ENCODE measurements around the gene GREM1. TPM values are rescaled to one million over a fixed set of nuclear protein-coding genes. Genes with fewer than 3 reads are reported as not detected.

Gene GREM1
- total and polyA plus RNA-seq, 4 donors = 0.06 to 2.4 (median 1.7) TPM

DNA sequence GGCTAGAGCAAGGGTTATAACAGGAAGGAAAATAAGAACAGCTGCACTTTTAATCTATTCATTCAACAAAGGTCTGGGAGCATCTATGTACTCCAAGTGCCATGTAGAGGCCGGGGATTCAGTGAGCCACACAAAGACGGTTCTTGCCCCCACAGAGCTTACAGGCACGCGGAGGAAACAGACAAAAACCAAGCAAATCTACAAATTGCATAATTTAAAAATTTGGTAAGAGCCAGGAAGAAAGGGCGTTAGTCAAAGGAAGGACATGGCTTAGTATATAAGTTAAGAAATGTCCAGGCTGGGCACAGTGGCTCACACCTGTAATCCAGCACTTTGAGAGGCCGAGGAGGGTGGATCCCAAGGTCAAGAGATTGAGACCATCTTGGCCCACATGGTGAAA lies 10.4 kb upstream of the GREM1 start:
- no peak for ATAC-seq (ENCODE audit: insufficient read depth, low FRiP score)

DNA sequence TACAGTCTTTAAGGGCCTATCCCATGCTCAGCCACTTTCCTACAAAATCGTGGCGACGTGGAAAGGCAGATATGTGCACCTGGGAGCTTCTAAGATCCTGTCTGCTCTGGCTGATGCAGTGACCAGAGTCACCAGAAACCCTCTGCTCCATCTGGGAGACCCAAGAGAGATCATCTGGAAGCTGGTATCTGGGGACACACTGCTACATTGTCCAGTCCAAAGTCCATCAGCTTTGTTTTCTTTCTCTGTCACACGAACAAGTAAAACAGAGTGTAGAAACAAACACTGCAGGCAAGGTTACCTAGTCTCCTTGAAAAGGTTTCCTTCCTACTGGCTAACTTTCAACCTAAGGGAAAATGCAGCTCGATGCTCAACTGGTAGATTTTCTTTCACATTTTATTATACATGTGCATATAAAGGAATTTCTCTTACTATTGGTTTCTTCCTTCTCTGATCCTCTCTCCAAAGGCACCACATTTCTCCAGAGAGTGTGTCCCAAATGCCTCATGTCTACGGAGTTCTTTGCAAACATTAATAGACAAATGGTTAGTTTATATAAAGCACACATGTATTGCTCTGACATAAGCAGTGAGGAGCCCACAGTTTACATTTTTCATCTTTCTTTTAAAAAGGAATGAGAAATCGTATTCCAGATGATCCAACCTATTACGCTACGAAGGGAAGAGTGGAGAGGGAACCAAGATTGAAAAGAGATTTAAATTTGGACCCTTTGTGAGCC lies 8.3 kb upstream of the GREM1 start:
- Histone ChIP-seq H3K9ac (ENCODE audit: insufficient read depth in 1 of 2, low read length in 2 of 2) (no peak overlapping the region), H3K9me3 (ENCODE audit: control insufficient read depth in 4 of 4, insufficient read depth in 3 of 4, low read length in 3 of 4) (no peaks in the 10 kb centered on the region), H3K4me1 (ENCODE audit: control insufficient read depth in 5 of 5, insufficient read depth in 5 of 5, low read length in 5 of 5) (no peaks in the 10 kb centered on the region), H3K27ac (ENCODE audit: low read depth in 1 of 2, low read length in 1 of 2) (no peak overlapping the region), H3K36me3 (ENCODE audit: control insufficient read depth in 4 of 4, insufficient read depth in 4 of 4, low read length in 4 of 4) (no peaks in the 10 kb centered on the region), H3K4me3 (no peak overlapping the region), H3K27me3 (ENCODE audit: control insufficient read depth in 3 of 3, insufficient read depth in 3 of 3, low read length in 2 of 3) (peaks cover 0 to 48% (median 27%) of the 10 kb centered on the region in 3 donors)
- DNase-seq = no peak
- no peak for ATAC-seq (ENCODE audit: insufficient read depth, low FRiP score)
- WGBS, 2 donors = 79 to 86% methylated on average over 9 of the region's 9 CpGs
- TF ChIP-seq, protein P1, sequence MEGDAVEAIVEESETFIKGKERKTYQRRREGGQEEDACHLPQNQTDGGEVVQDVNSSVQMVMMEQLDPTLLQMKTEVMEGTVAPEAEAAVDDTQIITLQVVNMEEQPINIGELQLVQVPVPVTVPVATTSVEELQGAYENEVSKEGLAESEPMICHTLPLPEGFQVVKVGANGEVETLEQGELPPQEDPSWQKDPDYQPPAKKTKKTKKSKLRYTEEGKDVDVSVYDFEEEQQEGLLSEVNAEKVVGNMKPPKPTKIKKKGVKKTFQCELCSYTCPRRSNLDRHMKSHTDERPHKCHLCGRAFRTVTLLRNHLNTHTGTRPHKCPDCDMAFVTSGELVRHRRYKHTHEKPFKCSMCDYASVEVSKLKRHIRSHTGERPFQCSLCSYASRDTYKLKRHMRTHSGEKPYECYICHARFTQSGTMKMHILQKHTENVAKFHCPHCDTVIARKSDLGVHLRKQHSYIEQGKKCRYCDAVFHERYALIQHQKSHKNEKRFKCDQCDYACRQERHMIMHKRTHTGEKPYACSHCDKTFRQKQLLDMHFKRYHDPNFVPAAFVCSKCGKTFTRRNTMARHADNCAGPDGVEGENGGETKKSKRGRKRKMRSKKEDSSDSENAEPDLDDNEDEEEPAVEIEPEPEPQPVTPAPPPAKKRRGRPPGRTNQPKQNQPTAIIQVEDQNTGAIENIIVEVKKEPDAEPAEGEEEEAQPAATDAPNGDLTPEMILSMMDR (IDR thresholded peaks at IDR 0.05; ENCODE audit: control extremely low read depth, extremely low read depth) = no peak

More for the DNA sequence above, 10.4 kb upstream of the GREM1 start:
- Histone ChIP-seq H3K36me3 (ENCODE audit: control insufficient read depth in 4 of 4, insufficient read depth in 4 of 4, low read length in 4 of 4) (no peaks in the 10 kb centered on the region), H3K9me3 (ENCODE audit: control insufficient read depth in 4 of 4, insufficient read depth in 3 of 4, low read length in 3 of 4) (no peaks in the 10 kb centered on the region), H3K27me3 (ENCODE audit: control insufficient read depth in 3 of 3, insufficient read depth in 3 of 3, low read length in 2 of 3) (peaks cover 0 to 30% (median 13%) of the 10 kb centered on the region in 3 donors), H3K4me1 (ENCODE audit: control insufficient read depth in 5 of 5, insufficient read depth in 5 of 5, low read length in 5 of 5) (no peaks in the 10 kb centered on the region), H3K4me3 (no peak overlapping the region), H3K27ac (ENCODE audit: low read depth in 1 of 2, low read length in 1 of 2) (no peak overlapping the region), H3K9ac (ENCODE audit: insufficient read depth in 1 of 2, low read length in 2 of 2) (no peak overlapping the region)
- DNase-seq = no peak
- WGBS, 2 donors = 41 to 52% methylated on average over 6 of the region's 6 CpGs
- TF ChIP-seq, protein P1 (IDR thresholded peaks at IDR 0.05; ENCODE audit: control extremely low read depth, extremely low read depth) = no peak

DNA sequence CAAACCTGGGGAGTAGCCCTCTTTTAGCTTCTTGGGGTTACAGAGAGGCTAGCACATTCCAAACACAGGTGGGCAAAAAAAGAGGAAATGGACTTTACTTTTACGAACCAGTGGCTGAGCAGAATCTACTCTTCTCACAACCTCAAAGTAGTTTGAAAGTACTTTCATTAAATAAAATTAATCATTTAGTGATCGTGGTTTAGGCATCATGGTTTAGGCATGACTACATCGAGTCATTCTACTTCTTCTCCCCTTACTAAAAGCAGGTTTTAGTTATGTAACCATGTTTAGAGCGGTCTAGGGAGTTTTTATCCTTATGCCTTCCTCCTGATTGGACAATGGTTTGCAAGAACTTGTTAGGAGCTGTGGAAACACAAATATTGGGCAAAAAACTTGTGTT lies 2.5 kb upstream of the GREM1 start:
- DNase-seq (no peak), ATAC-seq (ENCODE audit: insufficient read depth, low FRiP score) (no peak)
- TF ChIP-seq, protein P1 (IDR thresholded peaks at IDR 0.05; ENCODE audit: control extremely low read depth, extremely low read depth) = no peak
- Histone ChIP-seq H3K4me1 (ENCODE audit: control insufficient read depth in 5 of 5, insufficient read depth in 5 of 5, low read length in 5 of 5) (peaks cover 0 to 14% (median 9%) of the 10 kb centered on the region in 5 donors), H3K9ac (ENCODE audit: insufficient read depth in 1 of 2, low read length in 2 of 2) (no peak overlapping the region), H3K27ac (ENCODE audit: low read depth in 1 of 2, low read length in 1 of 2) (no peak overlapping the region), H3K27me3 (ENCODE audit: control insufficient read depth in 3 of 3, insufficient read depth in 3 of 3, low read length in 2 of 3) (peaks cover 31 to 82% (median 63%) of the 10 kb centered on the region in 3 donors), H3K9me3 (ENCODE audit: control insufficient read depth in 4 of 4, insufficient read depth in 3 of 4, low read length in 3 of 4) (peaks cover 0 to 9% (median 0%) of the 10 kb centered on the region in 4 donors), H3K4me3 (no peak overlapping the region), H3K36me3 (ENCODE audit: control insufficient read depth in 4 of 4, insufficient read depth in 4 of 4, low read length in 4 of 4) (no peaks in the 10 kb centered on the region)
- 70 to 78% methylated on average over 4 of the region's 4 CpGs for WGBS, 2 donors

Data from lung (tissue), 12 donors.